ENCODE results near the gene RAB29.

The RAB29 gene

DNA sequence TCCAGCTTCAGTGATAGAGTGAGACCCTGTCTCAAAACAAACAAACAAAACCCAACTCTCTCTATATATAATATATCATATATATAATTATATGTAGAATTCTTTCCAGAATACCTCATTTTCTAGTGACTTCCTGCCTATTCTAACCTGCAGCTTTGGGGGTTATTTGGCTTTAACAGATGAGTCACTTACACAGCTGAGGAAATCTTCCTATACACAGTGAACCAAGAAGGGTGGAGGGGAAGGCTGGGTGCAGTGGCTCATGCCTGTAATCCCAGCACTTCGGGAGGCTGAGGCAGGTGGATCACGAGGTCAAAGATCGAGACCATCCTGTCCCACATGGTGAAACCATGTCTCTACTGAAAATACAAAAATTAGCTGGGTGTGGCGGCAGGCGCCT, 9.2 kb downstream of the RAB29 start:
- DNase-seq = no peak

DNA sequence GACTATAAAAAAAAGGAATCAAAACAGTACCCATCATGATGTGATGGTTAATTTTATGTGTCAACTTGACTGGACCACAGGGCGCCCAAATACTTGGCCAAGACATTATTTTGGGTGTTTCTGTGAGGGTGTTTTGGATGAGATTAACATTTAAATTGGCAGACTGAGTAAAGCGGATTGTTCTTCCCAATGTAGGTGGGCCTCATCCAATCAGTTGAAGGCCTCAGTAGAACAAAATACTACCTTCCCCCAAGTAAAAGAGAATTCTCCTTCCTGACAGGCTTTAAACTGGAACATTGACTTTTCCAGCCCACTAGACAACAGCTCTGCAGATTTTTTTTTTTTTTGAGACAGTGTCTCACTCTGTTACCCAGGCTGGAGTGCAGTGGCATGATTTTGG, 10.7 kb downstream of the RAB29 start:
- DNase-seq = no peak

DNA sequence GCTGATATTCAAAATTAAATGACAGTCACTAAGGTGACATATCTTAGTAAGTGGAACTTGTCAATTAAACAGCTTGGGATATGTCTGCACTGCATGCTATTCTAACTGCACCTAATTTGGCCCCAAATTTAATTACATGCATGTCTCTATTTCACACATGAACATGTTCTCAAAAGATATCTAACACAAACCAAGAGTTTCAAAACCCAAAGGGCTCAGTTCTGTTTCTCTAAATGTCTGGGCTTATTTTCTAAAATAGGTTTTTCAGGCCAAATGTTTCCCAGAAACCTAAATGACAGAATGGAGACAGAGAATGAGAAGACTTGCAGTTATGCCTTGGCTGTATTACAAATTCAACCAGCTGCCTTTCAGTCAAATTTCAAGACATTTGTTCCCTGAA, 11.3 kb downstream of the RAB29 start:
- DNase-seq = no peak

DNA sequence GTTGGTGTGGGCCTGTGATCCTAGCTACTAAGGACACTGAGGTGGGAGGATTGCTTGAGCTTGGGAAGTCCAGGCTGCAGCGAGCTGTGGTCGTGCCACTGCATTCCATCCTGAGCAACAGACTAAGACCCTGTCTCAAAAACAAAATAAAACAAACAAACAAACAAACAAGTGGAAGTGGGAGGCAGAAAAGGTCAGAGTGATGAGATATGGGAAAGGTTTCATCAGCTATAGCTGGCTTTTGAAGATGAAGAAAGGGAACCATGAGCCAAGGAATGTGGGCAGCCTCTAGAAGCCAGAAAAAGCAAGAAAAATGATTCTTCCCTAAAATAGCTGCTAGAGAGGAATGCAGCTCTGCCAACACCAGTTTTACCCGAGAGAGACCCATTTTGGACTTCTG, 14.7 kb downstream of the RAB29 start:
- DNase-seq = no peak

DNA sequence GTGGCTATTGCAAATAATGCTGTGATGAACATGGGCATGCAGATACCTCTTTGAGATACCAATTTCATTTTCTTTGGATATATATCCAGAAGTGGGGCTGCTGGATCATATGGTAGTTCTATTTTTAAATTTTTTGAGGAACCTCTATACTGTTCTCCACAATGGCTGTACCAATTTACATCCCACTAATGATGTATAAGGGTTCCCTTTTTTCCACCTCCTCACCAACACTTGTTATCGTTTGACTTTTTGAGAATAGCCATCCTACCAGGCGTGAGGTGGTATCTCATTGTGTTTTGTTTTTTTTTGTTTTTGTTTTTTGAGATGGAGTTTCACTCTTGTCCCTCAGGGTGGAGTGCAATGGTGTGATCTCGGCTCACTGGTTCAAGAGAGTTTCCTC, 18.7 kb downstream of the RAB29 start:
- DNase-seq = no peak

DNA sequence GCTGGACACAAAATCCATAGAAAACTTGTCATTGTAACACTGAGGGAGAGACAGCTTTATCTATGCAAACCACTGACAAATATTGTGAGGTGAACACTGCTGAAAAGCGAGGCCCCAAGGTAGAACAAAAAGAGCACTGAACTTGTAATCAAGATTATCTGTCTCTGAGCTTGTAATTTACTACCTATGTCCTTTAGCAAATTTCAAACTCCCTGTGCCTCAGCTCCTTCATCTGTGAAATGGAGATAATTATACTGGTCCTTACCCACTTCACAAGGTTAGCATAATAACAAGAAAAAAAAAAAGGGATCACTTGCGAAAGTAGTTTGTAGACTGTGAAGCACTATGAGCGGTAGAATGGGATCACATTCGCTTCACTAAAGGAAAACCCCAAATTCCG, 20.4 kb downstream of the RAB29 start:
- DNase-seq = no peak

DNA sequence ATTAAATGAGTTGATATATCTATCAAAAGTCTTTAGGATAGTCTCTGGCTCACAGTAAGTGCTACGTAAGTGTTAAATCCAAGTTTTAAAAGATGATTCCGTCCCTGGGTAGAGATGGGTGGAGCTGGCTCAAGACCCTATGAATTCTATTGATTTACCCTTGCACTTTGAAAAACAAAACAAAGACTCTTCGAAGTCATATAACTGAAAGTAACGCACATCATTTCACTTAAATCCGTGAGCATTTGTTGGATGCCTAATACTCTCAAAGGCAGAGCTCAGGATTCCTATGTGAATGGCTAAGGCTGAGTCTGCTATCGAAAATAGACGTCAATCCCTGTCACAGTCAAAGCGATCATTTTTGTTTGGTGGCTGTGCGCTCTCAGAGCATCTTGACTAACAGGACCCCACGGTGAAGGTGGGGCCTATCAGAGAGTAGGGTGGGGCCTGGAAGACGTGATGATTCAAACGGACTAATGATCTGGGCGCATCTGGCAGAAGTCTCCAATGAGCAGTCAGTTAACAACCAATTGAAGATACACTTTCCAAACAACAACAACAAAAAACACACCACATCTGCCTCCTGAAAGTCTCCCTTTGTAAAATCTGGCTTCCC, 24.1 kb downstream of the RAB29 start:
- DNase-seq = no peak

DNA sequence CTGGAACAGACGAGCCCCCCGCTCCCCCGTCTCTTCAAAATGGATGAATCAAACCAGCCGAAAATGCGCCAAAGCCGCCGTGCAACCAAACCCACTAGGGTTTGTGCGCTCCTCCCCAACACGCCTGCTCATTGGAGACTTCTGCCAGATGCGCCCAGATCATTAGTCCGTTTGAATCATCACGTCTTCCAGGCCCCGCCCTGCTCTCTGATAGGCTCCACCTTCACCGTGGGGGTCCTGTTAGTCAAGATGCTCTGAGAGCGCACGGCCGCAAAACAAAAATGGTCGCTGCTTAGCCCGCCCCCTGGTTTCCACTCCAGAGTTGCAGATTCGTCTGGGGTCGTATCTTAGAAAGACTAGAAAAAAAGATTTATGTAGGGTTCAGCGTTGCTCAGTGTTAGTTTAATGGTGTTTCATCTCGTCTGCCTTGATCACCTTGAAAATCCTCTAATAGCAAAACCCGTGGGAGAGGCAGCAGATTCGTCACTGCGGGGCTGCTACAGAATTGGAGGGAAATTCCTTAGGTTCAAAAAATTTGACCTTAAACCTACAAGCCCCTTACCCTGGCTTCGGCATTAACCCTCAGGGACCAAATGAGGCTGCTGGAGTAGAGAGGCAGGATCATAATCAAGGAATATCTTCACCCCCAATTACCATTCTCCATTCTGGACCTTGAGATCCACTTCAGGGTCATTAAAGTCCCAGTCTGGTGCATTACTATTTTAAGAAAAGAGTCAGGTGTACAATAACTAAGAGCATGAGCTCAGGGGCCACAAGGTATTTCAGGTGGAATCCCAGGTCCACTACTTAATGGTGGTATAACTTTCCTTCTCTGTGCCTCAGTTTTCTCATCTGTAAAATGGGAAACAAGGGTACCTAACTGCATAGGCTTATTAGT, 24.9 kb downstream of the RAB29 start, which contains the start of gene NUCKS1:
Gene NUCKS1 (minus strand): TSS at position 45 of the 898 bp plus-strand sequence. CDS start 209 bp downstream, outside the sequence.
- peak; percentile 30 to 99 (median 96) for DNase-seq

DNA sequence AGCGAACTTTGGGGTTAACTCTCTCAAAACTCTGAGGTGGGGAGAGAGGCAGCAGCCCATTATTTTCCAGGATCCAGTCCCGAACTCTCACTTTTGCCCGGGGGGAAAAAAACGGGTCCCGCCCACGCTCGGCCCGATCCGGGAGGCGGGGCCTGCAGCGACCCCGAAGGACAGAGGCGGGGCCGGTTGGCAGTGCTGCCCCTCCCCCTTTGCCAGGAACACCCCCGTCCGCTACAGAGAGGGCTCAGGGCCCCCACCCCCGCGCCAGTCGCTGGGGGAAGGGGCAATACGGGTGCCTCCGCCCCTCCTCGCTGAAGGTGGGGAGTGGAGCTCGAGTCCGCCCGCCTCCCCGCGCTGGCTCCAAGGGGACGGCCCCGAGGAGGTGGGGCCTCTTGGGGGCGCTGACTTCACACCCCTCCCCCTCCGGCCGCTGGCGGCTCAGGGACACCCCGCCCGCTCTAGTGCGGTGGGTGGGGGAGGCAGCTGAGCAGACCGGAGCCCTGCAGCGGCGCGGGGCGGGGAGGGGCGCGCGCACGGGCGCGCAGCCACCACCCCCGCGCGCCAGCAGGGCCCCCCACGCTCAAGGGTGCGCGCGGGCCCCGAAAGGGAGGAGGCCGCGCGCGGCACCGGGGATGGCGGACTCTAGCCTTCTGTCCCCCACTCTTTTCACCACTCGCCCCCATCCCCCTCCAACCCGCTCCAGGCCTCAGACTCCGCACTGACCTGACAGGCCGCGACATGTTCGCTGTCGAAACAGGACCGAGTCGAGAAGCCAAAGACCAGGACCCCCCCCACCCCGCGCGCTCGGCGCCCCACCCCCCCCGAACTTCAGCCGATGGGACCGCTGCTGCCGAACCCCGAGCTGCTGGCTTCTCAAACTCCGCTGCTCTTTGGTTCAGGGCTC, 25.8 kb downstream of the RAB29 start:
- DNase-seq = peak; percentile 31 to 98 (median 88)

DNA sequence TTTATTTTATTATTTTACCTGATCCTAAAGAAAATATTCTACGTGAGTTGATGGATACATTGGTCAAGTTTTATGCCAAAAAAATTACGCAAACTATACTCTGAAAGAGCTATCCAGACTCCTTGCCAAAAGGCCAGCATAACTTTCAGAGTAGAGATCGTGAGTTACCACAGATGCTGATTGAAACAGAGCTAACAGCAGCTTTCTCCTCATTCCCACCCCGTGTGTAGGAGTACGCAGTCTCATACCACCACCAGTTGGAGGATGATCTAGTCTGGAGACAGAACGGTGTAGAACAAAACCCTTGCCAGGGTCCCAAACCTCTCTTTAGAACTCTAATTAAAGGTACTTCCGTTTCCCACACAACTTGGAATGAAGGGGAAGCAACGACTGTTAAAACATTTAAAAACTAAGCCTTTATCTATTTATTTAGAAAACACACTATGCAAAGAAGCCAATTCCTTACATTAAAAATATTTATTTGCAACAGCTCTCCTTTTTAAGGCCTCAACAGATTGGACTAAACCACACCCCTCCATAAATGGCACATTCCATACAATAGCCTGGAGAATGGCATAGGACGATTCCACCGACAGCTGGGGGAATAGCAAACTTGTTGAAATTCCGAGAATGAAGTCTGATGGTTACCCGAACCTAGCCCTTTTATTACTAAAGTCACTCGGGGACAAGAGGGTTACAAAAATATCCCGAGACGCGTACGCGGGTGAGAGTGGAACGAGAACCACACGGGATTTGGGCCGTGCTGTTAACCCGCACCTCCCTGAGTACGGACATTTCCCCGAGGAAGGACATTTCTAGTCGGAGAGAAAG, 26.7 kb downstream of the RAB29 start:
- DNase-seq = peak in 7 of 56 donors; percentile 4 to 63 (median 44)

DNA sequence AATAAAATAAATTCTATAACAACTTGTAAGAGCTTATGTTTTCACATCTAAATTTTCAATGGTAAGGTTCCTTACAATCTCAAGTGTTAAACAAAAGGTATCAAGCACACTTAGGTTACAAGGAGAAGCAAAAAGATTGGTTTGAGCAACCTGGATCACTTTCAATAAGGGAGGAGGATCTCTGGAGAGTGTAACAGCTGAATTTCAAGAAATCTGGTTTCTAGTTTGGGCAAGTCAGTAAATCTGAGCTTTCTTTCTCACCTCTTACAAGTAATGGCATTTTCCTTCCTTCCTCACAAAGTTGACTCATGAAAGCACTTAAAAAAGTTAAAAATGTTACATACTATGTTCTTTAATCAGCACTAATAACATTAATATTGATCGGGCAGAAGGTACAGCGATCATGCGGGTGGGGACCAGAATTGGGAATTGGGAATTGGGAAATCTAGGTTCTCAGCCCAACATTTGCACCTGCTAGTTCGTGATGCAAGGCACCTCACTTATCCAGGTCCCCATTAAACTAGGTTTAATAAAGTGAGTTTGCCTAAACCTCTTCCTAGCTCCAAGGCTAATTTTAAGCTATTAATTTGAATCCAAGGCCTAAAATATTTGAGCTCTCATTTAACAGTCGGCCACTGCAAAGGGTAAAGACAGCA, 28.4 kb downstream of the RAB29 start:
- DNase-seq = no peak

DNA sequence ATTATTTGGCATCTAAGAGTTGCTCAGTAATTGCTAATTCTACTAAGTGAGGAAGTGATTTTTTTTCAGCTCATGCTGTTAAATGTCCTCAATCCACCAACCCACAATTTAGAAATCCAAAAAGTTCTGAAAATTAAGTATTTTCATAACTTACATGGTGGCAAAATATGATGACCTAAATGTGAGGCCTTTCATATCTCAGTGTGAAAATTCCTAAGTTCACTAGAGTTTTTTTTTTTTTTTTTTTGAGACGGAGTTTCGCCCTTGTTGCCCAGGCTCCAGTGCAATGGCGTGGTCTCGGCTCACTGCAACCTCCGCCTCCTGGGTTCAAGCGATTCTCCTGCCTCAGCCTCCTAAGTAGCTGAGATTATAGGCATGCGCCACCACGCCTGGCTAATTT, 30.9 kb downstream of the RAB29 start:
- DNase-seq = no peak

DNA sequence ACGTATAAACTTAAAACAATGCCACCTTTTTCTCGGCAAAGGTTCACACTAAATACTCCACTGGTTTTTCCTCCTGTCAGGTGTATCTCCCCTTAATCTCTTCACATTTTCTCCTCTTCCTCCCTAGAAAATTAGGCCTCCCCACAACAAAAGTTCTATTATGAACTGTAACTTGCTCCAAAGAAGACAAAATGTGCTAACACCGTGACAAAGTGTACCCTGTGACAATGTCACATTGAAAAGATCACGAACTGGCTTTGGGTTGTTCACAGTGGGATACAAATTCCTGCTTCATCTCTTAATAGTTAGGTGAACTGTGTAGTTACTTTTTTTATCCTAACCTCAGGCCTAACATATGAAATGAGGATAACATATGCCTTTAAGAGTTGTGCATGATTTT, 31.3 kb downstream of the RAB29 start:
- DNase-seq = no peak

DNA sequence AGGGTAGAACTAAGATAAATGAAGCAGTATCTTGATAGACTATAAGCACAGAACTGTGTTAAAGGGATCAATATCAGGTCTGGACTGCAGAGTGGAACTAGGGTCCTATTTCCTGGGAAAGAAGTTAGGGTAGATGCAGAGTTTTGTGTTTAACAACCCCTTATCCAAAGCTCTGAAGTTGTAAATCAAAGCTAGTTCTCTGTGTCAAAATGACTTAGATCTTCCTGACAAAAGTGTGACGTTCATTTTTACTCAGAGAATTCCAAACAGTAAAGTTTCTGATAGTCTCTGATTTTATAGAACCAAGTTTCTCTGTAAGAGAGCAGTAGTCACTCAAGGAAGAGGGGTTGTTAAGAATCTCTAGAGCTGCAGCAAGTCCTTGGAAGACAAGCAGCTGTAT, 33.6 kb downstream of the RAB29 start:
- no peak for DNase-seq

DNA sequence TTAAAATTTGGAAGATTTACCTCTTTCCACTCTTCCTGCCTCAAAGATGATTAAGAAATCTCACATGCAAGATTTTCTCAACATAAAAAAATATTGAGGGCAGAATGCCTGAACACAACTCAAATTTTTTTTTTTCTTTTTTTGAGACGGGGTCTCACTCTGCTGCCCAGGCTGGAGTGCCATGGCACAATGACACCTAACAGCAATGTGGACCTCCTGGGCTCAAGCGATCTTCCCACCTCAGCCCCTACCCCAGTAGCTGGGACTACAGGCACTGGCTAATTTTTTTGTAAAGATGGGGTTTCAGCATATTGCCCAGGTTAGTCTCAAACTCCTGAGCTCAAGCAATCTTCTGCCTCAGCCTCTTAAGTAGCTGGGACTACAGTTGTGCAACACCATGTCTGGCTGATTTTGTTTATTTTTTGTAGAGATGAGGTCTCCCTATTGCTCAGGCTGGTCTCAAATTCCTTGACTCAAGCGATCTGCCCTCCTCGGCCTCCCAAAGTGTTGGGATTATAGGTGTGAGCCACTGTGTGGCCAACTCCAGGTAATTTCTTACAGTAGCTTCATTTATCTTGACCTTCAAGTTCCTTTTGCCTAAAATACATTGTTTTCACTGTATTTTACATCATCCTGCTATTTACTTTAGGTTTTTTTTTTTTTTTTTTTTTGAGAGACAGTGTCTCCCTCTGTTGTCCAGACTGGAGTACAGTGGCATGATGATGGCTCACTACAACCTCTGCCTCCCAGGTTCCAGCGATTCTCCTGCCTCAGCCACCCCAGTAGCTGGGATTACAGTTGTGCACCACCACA, 35.7 kb downstream of the RAB29 start:
- DNase-seq = no peak

DNA sequence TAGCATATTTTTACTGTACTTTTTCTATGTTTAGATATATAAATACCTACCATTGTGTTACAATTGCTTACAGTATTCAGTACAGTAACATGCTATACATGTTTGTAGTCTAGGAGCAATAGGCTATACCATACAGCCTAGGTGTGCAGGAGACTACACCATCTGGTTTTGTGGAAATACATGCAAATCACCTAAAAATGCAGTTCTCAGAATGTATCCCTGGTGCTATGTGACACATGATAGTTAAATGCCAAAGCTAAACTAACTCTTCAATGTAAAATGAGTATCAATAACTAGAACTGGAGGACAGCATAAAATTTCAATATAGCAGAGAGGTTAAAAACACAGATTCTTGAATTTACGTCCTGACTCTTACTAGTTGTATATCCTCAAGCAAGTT, 40.1 kb downstream of the RAB29 start:
- DNase-seq = no peak

DNA sequence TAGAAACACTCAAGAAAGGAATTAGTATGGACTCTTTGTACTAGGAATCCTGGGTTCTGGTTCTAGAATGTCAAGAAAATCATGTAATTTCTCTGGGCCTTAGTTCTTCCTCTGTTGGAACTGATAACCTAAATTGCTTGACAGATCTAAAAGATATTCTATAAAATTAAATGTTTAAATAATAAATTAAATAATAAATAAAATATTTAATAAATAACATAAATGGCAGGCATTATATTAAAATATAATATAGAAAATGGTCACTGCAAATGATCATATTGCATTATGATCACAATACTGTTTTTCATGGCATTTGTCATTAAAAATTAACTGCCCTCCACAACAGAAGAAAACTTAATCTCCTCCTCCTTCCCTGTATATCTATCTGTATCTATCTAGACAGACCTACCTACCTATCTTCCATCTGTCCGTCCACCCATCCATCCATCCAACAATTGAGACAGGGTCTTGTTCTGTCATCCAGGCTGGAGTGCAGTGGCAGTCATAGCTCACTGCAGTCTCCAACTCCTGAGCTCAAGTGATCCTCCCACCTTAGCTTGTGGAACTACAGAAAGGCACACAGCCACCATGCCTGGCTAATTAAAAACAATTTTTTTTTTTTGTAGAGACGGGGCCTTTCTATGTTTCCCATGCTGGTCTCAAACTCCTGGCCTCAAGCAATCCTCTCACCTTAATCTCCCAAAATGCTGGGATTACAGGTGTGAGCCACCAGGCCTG, 41.7 kb downstream of the RAB29 start:
- no peak for DNase-seq

DNA sequence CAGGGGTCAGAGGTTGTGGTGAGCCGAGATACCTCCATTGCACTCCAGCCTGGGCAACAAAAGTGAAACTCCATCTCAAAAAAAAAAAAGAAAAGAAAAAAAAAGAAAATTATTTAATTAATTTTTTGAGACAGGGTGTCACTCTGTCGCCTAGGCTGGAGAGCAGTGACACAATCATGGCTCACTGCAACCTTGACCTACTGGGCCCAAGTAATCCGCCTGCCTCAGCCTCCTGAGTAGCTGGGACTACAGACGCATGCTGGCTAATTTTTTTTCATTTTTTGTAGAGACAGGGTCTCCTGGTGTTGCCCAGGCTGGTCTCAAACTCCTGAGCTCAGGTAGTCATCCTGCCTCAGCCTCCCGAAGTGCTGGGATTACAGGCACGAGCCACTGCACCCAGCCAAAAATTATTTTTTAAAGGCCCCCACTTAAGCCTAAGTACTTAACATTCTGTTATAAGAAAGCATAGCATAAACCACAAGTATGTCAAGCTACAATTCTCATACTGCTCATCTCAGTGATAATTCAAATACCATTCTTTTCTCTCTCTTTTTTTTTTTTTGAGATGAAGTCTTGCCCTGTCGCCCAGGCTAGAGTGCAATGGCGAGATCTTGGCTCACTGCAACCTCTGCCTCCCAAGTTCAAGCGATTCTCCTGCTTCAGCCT, 45.2 kb downstream of the RAB29 start:
- no peak for DNase-seq
